Coronary artery (tissue), 2 donors: ENCODE results near the gene XPNPEP2.
A peak's percentile ranks its signal among the peaks of the same experiment; 100 is the strongest.

ENCODE experiments used
- DNase-seq: peaks from one replicate; pipeline ENCODE4 v3.0.0-alpha.2; 2017; ENCODE audit warnings: low spot score
- H3K27ac ChIP-seq, 2 donors: fragments of 200-600 bp; sonication (generic); one replicate each; pipeline ENCODE4 v1.5.1; 2016 to 2019
- H3K4me3 ChIP-seq: fragments of 200-600 bp; sonication (generic); 2 replicates; pipeline ENCODE4 v1.5.1; 2016; ENCODE audit warnings: mild to moderate bottlenecking, moderate library complexity
- TF ChIP-seq, protein P1 (sequence below): fragments of 200-600 bp; sonication (generic); IDR thresholded peaks from one replicate; pipeline ENCODE4 v1.5.1; 2019; ENCODE audit warnings: antibody characterized with exemption

Gene XPNPEP2

DNA sequence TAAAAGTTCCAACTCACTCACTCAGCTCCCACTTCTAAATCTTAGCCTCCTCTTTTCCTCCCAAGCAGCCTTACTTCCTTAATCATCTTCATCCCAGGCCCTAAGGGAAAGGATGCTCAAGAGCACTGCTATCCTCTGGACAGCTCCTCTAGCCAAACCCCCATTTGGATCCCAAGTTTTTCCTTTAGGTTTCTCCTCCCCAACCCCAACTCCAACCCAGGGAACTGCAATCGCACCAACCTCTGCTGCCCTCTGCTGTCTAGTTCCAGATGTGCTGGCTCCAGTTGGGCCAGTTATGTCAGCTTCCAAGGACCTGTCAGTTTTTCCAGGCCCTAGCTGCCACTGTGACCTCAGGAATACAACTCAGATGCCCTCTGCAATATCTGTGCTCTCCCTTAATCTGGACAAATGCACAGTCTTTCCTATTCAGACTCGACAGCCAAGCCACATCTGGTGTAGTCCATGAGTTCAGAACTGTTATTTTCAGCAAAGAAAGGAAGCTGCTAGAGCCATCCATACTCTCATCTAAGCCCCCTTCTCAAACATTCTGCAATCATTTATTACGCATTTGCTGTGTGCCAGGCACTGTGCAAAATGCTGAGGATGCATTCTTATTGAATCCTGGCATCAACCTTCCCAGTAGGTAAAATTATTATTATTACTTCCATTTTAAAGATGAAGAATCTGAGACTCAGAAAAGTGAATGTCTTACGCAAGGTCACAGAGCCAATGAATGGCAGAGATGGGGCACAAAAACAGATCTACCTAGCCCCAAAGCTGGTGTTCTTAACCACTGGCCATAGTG lies 12.3 kb upstream of the XPNPEP2 start:
- Histone ChIP-seq H3K4me3 (no peak overlapping the region), H3K27ac (no peak overlapping the region)
- TF ChIP-seq, protein P1, sequence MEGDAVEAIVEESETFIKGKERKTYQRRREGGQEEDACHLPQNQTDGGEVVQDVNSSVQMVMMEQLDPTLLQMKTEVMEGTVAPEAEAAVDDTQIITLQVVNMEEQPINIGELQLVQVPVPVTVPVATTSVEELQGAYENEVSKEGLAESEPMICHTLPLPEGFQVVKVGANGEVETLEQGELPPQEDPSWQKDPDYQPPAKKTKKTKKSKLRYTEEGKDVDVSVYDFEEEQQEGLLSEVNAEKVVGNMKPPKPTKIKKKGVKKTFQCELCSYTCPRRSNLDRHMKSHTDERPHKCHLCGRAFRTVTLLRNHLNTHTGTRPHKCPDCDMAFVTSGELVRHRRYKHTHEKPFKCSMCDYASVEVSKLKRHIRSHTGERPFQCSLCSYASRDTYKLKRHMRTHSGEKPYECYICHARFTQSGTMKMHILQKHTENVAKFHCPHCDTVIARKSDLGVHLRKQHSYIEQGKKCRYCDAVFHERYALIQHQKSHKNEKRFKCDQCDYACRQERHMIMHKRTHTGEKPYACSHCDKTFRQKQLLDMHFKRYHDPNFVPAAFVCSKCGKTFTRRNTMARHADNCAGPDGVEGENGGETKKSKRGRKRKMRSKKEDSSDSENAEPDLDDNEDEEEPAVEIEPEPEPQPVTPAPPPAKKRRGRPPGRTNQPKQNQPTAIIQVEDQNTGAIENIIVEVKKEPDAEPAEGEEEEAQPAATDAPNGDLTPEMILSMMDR = peak; percentile 55
- peak; percentile 74 for DNase-seq

DNA sequence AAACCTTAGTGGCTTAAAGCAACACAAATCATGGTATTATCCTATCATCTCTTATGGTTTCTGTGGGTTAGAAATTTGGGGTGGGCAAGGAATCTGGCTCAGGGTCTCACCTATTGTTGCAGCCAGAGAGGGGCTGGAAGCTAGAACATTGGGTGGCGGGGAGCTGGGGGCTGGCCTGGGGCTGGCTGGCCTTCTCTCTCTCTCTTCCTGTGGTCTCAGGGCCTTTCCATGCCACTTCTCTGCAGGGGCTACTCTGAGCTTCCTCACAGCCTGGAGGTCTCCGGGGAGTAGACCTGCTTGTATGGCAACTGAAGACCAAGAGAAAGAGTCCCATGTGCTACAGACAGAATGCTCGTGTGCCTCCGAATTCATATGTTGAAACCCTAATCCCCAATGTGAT lies 10.7 kb upstream of the XPNPEP2 start:
- H3K4me3 ChIP-seq = no peak overlapping the region
- no peak overlapping the region for H3K27ac ChIP-seq
- TF ChIP-seq, protein P1 = no peak
- DNase-seq = peak; percentile 52

DNA sequence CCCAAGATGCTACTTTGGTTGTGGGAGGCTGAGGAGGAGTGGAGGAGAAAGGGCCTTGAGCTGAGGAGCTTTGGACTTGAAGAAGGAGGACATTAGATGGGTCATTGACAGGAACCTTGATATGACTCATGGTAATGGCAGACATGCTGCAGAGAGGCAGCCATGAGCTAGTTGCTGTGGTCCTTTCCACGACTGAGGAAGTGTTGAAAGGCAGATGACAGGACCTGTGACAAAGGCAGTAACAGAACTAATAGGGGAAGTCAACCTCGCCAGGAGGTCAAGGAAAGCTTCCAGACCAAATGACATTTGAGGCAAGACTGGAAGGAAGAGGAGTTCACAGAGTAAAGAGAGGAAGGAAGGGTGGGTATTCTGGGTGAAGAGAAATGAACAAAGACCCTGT lies 7.6 kb upstream of the XPNPEP2 start:
- Histone ChIP-seq H3K27ac (no peak overlapping the region), H3K4me3 (no peak overlapping the region)
- no peak for DNase-seq
- TF ChIP-seq, protein P1 = no peak

DNA sequence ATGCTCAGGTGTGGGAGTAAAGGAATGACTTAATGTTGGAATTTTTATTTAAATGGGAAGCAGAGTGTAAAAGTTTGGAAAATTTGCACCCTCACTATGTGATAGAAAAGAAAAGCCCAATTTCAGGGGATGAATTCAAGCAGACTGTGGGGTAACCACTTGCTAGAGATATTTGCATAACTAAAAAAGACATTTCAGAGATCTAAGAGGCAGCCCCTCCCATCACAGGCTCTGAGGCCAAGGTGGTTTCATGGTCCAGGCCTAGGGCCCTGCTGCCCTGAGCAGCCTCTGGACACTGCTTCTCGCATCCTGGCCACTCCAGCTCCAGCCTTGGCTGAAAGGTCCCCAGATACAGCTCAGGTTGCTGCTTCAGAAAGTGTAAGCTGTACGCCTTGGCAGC lies 5.9 kb upstream of the XPNPEP2 start:
- H3K27ac ChIP-seq = no peak overlapping the region
- TF ChIP-seq, protein P1 = no peak
- peak; percentile 33 for DNase-seq
- H3K4me3 ChIP-seq = no peak overlapping the region

DNA sequence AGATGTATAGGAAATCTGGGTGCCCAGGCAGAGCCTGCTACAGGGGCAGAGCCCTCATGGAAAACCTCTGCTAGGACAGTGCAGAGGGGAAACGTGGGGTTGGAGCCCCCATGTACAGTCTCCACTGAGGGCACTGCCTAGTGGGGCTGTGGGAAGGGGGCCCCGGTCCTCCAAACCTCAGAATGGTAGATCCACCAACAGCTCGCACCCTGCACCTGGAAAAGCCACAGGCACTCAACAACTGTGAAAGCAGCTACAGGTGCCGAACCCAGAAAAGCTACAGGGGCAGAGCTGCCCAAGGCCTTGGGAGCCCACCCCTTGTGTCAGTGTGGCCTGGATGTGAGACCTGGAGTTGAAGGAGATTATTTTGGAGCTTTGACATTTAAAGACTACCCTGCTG lies 5.4 kb upstream of the XPNPEP2 start:
- H3K4me3 ChIP-seq = no peak overlapping the region
- peak; percentile 38 for DNase-seq
- TF ChIP-seq, protein P1 = no peak
- no peak overlapping the region for H3K27ac ChIP-seq

DNA sequence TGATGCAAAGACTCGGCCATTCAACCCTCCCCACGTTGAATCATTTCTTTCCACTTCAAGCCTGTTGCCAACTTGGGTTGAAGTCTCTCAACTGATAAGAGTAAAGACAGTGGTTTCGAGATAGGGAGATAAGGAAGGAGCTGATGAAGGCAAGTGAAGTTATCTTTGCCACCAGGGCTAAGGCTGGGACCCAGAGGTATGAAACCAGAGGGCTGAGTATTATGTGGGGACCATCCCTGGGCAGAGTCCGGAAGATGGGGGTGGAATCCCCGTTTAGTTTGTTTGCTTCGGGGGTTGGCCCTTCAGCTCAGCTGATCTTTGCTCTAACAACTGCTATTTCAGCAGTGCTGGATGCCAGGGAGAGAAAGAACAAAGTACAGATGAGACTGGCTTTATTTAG lies 2.3 kb upstream of the XPNPEP2 start:
- no peak for DNase-seq
- Histone ChIP-seq H3K27ac (no peak overlapping the region), H3K4me3 (no peak overlapping the region)
- TF ChIP-seq, protein P1 = no peak

DNA sequence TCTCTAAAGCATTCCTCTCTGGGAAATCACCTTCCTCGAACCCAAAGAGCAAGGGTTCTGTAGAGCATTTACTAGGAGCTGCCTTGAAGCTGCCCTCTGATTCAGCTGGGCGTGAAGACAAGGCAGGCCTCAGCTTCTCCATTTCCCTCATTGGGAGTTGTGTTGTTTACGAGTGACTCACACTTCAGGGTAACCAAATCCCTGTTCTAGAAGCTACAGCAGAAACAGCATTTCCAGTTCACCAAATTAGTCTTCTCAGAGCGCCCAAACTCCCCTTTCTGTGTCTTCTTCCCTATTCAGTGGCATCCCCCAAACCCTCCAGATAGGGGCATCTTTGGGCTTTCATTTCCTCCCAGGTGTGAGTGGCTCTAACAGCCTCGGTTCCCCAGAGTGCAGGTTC lies 863 bp upstream of the XPNPEP2 start:
- Histone ChIP-seq H3K4me3 (no peak overlapping the region), H3K27ac (peak overlapping the region in 1 of 2 donors; percentile 28)
- no peak for DNase-seq
- TF ChIP-seq, protein P1 = no peak
